ENCODE data around the gene NCAPD3. TPM values are rescaled to one million over a fixed set of nuclear protein-coding genes. Genes with fewer than 3 reads are reported as not detected.
"Not testable (repeated sequence)": the region's sequence is repeated elsewhere in the genome, so short reads cannot be mapped to it uniquely, and the experiment has no call there.

The NCAPD3 gene
- total RNA-seq, 1 experiment from 2014 or later, result 52.2 TPM

DNA sequence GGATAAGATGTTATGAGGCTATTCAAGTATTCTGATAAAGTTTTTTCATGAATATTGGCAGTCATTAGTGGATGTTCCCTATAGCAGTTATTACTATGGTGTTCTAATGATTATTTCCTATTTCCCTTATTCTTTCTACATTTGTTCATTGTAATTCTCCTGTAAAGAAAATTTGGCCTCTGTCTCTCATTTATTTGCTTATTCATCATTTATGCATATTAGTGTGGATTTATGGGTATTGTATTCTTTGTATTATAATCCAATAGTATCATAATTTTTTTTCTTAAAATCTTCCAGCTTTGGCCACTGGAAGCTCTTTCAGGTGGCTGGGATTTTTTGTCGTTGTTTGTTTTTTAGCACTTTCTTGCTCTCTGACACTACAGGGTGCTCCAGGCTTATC lies 107.6 kb downstream of the NCAPD3 start:
- no peak overlapping the region for H2AK5ac ChIP-seq (ENCODE audit: insufficient read length, low read length)
- no peak overlapping the region for H3K4ac ChIP-seq (ENCODE audit: low read depth, low read length)
- H2BK20ac ChIP-seq (ENCODE audit: low read depth, low read length, poor library complexity, severe bottlenecking), result no peak overlapping the region
- H3K27ac ChIP-seq (ENCODE audit: insufficient read length, low read depth, low read length), result no peak overlapping the region
- no peak overlapping the region for H2BK15ac ChIP-seq (ENCODE audit: low read depth, low read length)
- no peak overlapping the region for H3K18ac ChIP-seq (ENCODE audit: insufficient read length, low read depth, low read length)
- H3K27me3 Mint-ChIP-seq (ENCODE audit: low read depth), result no peaks in the 10 kb centered on the region
- H3K9me3 ChIP-seq (ENCODE audit: control insufficient read depth, low read depth, low read length), result no peaks in the 10 kb centered on the region
- H3K23ac ChIP-seq (ENCODE audit: insufficient read length, low read depth, low read length), result no peak overlapping the region
- no peak overlapping the region for H3K9ac ChIP-seq (ENCODE audit: extremely low read depth, insufficient read length, low read length)
- H4K8ac ChIP-seq (replicated peaks; ENCODE audit: insufficient read length, low read depth, low read length), result no peak overlapping the region
- H2AFZ ChIP-seq (ENCODE audit: low read length), result no peak overlapping the region
- no peak overlapping the region for H3K4me2 ChIP-seq (ENCODE audit: insufficient read depth, insufficient read length, low read length)
- H3K27ac Mint-ChIP-seq, result no peak overlapping the region
- TF ChIP-seq, protein P1, sequence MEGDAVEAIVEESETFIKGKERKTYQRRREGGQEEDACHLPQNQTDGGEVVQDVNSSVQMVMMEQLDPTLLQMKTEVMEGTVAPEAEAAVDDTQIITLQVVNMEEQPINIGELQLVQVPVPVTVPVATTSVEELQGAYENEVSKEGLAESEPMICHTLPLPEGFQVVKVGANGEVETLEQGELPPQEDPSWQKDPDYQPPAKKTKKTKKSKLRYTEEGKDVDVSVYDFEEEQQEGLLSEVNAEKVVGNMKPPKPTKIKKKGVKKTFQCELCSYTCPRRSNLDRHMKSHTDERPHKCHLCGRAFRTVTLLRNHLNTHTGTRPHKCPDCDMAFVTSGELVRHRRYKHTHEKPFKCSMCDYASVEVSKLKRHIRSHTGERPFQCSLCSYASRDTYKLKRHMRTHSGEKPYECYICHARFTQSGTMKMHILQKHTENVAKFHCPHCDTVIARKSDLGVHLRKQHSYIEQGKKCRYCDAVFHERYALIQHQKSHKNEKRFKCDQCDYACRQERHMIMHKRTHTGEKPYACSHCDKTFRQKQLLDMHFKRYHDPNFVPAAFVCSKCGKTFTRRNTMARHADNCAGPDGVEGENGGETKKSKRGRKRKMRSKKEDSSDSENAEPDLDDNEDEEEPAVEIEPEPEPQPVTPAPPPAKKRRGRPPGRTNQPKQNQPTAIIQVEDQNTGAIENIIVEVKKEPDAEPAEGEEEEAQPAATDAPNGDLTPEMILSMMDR (conservative IDR thresholded peaks at IDR 0.05), result no peak
- H4K5ac ChIP-seq (ENCODE audit: insufficient read length, low read depth, low read length), result no peak overlapping the region
- H3T11ph ChIP-seq (ENCODE audit: low read length), result no peak overlapping the region
- H3K4me3 Mint-ChIP-seq, result no peak overlapping the region
- no peaks in the 10 kb centered on the region; a peak in 1 of 5 replicates for H3K9me3 Mint-ChIP-seq
- no peaks in the 10 kb centered on the region for H4K20me1 ChIP-seq (ENCODE audit: control insufficient read depth, insufficient read depth, insufficient read length)
- peaks cover 0 to 5% (median 0%) of the 10 kb centered on the region in 3 experiments; a peak in 3 of 7 replicates for H3K36me3 Mint-ChIP-seq (ENCODE audit: insufficient read depth in 1 of 3, low read depth in 3 of 3)
- WGBS (ENCODE audit: extremely low coverage, insufficient read length, low lambda C conversion rate), result no CpG with 5 or more reads among the region's 1 CpG
- peaks cover 25 to 38% of the 10 kb centered on the region in 2 experiments for H3K4me1 Mint-ChIP-seq
- peaks cover 3% of the 10 kb centered on the region for H3K79me1 ChIP-seq (ENCODE audit: insufficient read depth, low read depth, low read length, poor library complexity, severe bottlenecking)
- no peaks in the 10 kb centered on the region for H3K27me3 ChIP-seq (ENCODE audit: insufficient read depth, low read length)
- H2BK5ac ChIP-seq (ENCODE audit: insufficient read length, low read length), result no peak overlapping the region
- H3K23me2 ChIP-seq (ENCODE audit: insufficient read length, low read depth, low read length, poor library complexity, severe bottlenecking), result no peaks in the 10 kb centered on the region
- no peak overlapping the region for H4K91ac ChIP-seq (ENCODE audit: insufficient read length, low read depth, low read length)
- no peak overlapping the region for H2BK120ac ChIP-seq (ENCODE audit: low read depth, low read length, poor library complexity, severe bottlenecking)
- H3K79me2 ChIP-seq (ENCODE audit: insufficient read depth, low read length), result no peaks in the 10 kb centered on the region
- H3K56ac ChIP-seq (ENCODE audit: insufficient read length, low read depth, low read length), result no peak overlapping the region
- peaks cover 3% of the 10 kb centered on the region; the same call in 1 of the 2 replicates for H3K4me1 ChIP-seq (ENCODE audit: insufficient read depth, low read length)
- no peak overlapping the region for H2BK12ac ChIP-seq (ENCODE audit: insufficient read length, low read depth, low read length)
- no peak overlapping the region for H3K14ac ChIP-seq (ENCODE audit: insufficient read depth, low read length)
- DNase-seq, result no peak

DNA sequence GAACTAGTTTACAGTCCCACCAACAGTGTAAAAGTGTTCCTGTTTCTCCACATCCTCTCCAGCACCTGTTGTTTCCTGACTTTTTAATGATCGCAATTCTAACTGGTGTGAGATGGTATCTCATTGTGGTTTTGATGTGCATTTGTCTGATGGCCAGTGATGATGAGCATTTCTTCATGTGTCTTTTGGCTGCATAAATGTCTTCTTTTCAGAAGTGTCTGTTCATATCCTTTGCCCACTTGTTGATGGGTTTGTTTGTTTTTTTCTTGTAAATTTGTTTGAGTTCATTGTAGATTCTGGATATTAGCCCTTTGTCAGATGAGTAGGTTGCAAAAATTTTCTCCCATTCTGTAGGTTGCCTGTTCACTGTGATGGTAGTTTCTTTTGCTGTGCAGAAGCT lies 110.0 kb downstream of the NCAPD3 start:
- H3K56ac ChIP-seq (ENCODE audit: insufficient read length, low read depth, low read length); H3K4ac ChIP-seq (ENCODE audit: low read depth, low read length); H3K18ac ChIP-seq (ENCODE audit: insufficient read length, low read depth, low read length); H3K23me2 ChIP-seq (ENCODE audit: insufficient read length, low read depth, low read length, poor library complexity, severe bottlenecking); H3K4me2 ChIP-seq (ENCODE audit: insufficient read depth, insufficient read length, low read length); H3K9me3 Mint-ChIP-seq; H4K91ac ChIP-seq (ENCODE audit: insufficient read length, low read depth, low read length); H3K36me3 Mint-ChIP-seq (ENCODE audit: insufficient read depth in 1 of 3, low read depth in 3 of 3); H3K4me1 ChIP-seq (ENCODE audit: insufficient read depth, low read length); H2BK12ac ChIP-seq (ENCODE audit: insufficient read length, low read depth, low read length); H4K20me1 ChIP-seq (ENCODE audit: control insufficient read depth, insufficient read depth, insufficient read length); H2BK20ac ChIP-seq (ENCODE audit: low read depth, low read length, poor library complexity, severe bottlenecking); H3K23ac ChIP-seq (ENCODE audit: insufficient read length, low read depth, low read length); H4K5ac ChIP-seq (ENCODE audit: insufficient read length, low read depth, low read length); H3K79me1 ChIP-seq (ENCODE audit: insufficient read depth, low read depth, low read length, poor library complexity, severe bottlenecking); H3K4me3 Mint-ChIP-seq; H2AK5ac ChIP-seq (ENCODE audit: insufficient read length, low read length); H3K27me3 Mint-ChIP-seq (ENCODE audit: low read depth); H2AFZ ChIP-seq (ENCODE audit: low read length); H4K8ac ChIP-seq (replicated peaks; ENCODE audit: insufficient read length, low read depth, low read length); H3K14ac ChIP-seq (ENCODE audit: insufficient read depth, low read length); DNase-seq; H3K27me3 ChIP-seq (ENCODE audit: insufficient read depth, low read length); H3K9ac ChIP-seq (ENCODE audit: extremely low read depth, insufficient read length, low read length); H3K27ac ChIP-seq (ENCODE audit: insufficient read length, low read depth, low read length); H2BK15ac ChIP-seq (ENCODE audit: low read depth, low read length); H3K79me2 ChIP-seq (ENCODE audit: insufficient read depth, low read length); H2BK5ac ChIP-seq (ENCODE audit: insufficient read length, low read length); H2BK120ac ChIP-seq (ENCODE audit: low read depth, low read length, poor library complexity, severe bottlenecking); H3K9me3 ChIP-seq (ENCODE audit: control insufficient read depth, low read depth, low read length); H3K27ac Mint-ChIP-seq; H3T11ph ChIP-seq (ENCODE audit: low read length): not testable (repeated sequence)
- WGBS (ENCODE audit: extremely low coverage, insufficient read length, low lambda C conversion rate), result no CpG with 5 or more reads among the region's 1 CpG
- peaks cover 29 to 44% of the 10 kb centered on the region in 2 experiments for H3K4me1 Mint-ChIP-seq
